Epidermal melanocyte (primary cell): ENCODE measurements around the gene ARR3.
A peak's percentile ranks its signal among the peaks of the same experiment; 100 is the strongest.
"Not testable (repeated sequence)": the region's sequence is repeated elsewhere in the genome, so short reads cannot be mapped to it uniquely, and the experiment has no call there.

Source experiments
- DNase-seq: peaks from one replicate; pipeline ENCODE4 v3.0.0; 2011; ENCODE audit warnings: low spot score; ENCODE audit not compliant: insufficient read length

The ARR3 gene

DNA sequence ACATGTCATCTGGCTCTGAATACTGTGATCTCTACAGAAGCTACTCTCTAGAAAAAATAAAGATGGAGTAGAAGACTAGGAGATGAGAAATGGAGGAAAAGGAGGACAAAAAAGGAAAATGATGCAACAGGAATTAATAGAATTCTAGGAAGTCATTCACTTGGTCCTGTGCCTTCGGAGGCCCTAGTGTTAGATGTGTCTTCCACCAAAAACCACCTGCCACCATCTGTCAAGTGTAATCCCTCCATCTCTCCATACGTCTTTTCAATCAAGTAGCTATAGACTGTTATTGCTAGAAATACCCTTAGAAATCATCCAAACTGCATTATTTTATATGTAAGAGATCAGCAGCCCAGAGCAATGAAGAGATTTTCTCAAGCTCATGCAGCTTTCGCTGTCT is 10.9 kb downstream of the ARR3 start:
- no peak for DNase-seq

DNA sequence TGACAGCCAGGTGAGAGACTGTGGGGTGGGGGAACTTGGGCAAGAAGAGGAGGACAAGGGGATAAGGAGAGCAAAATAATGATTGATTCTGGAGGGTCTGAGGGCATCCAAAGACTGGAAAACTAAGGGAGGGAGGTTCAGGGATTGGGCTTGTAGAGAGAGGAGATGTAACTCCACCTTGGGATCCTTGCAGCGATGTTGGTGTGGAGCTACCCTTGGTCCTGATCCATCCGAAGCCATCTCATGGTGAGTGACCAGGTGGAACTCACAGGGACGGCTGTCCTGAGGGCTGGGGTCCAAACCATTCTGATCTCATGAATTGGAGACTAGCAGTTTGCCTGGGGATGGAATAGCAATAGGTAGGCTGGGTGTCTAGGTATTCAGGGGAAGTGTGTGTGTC is 12.4 kb downstream of the ARR3 start:
- no peak for DNase-seq

DNA sequence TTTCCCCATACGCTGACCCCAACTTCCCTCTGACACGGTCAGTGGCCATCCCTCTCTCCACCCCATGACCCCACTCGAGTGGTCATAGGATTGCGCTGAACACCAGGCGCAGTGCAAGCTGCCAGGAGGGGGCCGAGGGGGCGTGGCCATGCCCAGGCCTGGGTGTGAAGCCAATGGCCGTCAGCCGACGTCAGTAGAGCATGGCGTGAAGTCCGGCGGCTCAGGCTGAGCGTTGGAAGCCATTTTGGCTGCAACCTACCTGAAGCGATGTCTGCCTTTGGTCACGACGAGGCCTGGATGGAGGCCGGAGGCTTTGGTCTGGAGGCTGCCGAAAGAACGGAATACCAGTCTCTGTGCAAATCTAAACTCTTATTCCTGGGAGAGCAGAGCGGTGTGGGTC is 13.8 kb downstream of the ARR3 start, which contains the start of gene RAB41:
Gene RAB41 (plus strand): TSS at position 222 of the 400 bp plus-strand sequence. CDS start 46 bp downstream, at position 268.
- DNase-seq = no peak

DNA sequence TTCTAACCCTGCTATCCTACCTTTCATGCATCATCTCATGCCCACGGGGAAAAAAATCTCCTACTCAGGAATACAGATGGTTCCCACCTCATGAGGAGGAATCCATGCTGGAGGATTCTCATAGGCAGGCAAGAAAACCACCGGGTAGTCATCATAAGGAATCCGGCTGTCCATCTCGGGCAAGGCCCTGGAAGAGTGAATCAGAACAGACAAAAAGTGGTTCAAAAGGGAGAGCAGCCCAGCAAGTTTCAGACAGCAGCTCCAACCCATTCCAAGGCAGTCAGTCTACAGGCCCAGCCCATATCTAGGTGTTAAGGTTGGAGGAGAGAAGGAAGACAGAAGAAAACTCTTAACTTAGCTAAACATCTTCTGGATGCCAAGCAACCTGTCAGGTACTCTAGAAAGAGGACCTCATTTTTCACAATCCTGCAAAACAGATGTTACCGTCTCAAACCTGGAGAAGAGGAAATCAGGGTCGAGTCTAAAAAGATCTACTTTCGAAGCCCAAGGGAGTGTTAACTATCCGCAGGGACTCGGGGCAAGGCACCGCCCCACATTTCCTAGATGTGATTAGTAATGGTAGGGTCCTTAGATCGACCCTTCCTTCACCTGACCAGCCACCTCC is 21.1 kb downstream of the ARR3 start:
- DNase-seq = no peak

DNA sequence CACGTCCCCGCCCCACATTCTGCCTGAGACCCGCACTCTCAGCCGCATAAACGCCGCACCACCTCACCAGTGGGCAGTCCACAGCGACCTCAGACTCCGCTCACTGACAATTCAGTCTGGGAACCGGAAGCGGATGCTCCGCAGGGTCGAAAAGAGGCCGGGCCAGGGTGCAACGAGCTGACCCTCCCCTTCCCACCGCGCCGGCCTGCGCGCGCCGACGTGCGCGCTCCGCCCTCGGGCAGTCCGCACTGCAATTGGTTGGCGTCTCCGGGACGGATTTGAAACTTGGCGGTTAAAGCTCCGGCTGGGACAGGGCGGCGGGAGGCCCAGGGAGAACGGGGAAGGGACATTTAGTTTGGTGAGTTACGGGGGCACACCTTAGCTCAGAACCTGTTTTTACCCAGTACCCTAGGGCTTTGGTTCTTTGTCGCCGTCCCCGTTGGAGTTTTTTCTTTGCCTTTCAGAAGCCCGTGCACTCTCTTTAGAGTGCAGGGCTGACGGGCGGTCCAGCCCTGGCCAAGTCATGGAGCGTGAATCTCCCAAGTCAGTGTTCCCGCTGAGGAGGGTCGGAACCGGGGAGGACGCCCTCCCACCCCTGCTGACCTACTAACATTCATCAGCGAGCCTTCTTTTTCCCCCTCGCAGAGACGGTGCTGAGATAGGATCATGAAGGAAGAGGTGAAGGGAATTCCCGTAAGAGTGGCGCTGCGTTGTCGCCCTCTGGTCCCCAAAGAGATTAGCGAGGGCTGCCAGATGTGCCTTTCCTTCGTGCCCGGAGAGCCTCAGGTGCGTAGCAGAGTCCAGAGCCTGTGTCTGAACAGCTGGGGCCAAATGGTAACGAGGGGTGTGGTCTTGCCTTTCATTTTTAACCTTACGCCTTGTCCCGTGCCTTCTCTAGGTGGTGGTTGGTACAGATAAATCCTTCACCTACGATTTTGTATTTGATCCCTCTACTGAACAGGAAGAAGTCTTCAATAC is 21.9 kb downstream of the ARR3 start, which contains the start of the genes KIF4A and PDZD11:
Gene KIF4A (plus strand): TSS at position 312 of the 978 bp plus-strand sequence. CDS start 355 bp downstream, at position 667.
Gene PDZD11 (minus strand): TSS at position 135 of the 978 bp plus-strand sequence. CDS start 586 bp downstream, outside the sequence.
- DNase-seq = peak; percentile 94

DNA sequence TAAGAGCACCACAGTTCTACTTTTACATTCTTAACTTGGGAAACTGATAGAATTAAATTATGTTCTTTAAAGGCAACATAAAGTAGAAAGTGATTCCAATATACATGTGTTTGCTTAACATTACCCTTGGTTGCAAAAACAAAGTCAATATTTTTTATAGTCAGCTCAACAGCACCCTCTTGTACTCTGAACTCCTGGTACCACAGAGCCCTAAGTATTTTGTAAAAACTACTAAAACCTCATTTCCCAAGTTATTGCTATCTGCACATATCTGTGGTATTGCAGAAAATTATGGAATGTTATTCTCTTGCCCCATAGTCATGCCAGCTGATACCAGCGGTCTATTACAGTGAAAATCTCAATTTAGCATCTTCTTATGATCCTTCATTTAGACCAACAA is 24.7 kb downstream of the ARR3 start:
- DNase-seq = no peak

DNA sequence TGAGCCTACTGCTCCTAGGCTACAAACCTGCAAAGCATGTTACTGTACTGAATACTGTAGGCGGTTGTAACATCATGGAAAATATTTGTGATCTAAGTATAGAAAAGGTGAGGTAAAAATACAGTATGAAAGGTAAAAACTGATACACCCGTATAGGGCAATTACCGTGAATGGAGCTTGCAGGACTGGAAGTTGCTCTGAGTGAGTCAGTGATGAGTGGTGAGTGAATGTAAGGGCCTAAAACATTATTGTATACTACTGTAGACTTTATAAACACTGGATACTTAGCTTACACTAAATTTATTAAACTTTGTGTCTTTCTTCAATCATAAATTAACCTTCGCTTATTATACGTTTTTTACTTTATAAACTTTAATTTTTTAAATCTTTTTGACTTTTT is 25.5 kb downstream of the ARR3 start:
- no peak for DNase-seq

DNA sequence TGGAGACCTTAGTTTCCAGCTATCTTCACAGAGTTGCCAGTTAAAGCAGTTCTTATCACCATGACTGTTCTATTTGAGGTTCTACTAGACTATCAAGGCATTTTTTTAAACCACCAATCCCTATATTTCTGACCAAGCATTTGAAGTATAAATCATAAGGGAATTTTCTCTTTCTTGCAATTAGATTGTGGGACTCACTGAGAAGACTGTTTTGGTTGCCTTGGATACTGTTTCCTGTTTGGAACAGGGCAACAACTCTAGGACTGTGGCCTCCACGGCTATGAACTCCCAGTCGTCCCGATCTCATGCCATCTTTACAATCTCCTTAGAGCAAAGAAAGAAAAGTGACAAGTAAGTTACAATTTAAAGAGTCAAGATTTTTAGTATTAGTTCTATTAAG is 33.6 kb downstream of the ARR3 start:
- DNase-seq = no peak

DNA sequence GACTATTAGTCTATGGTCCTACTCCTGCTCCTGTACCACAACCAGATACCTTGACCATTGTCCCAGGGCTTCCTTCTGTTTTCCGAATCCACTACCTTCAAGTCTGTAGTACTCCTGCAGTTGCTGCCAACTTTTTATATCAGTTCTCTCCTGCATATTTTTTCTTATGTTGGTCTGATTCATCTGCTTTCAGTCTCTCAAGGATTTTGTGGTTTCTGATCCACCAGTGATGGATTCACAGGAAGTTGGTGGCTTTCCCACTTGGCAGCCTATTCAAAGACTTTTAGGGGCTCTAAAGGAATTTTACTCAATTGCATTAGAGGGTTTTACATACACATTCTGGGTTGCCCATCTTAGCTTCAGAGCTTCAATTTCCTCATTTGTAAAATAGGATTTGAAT is 45.4 kb downstream of the ARR3 start:
- no peak for DNase-seq

DNA sequence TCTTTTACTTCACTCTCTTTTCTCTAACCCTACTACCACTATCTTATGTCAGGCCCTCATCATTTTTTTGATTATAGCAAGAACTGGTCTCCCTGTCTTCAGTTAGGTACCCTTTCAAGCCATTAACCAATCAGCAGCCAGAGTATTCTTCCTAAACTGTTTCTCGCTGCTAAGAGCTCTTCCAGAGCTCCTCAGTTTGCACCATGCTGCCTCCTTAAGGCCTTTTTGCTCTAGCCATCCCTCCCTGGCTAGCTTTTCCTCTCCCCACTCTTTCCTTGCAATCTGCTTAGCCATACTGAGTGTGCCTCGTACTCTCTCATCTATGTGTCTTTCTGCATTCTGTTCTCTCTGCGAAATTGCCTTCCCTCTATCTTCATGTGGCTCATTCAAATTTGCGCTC is 54.6 kb downstream of the ARR3 start:
- DNase-seq = no peak

DNA sequence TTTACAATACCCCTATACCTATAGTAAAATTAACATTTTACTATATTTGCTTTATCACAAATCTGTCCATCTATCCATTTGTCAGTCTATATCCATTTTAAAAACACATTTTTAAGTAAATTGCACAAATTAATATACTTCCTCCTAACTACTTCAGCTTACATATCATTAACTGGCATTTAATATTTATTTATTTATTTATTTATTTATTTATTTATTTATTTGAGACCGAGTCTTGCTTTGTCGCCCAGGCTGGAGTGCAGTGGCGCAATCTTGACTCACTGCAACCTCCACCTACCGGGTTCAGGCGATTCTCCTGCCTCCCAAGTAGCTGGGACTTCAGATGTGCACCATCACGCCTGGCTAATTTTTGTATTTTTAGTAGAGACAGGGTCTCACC is 55.5 kb downstream of the ARR3 start:
- not testable (repeated sequence) for DNase-seq

DNA sequence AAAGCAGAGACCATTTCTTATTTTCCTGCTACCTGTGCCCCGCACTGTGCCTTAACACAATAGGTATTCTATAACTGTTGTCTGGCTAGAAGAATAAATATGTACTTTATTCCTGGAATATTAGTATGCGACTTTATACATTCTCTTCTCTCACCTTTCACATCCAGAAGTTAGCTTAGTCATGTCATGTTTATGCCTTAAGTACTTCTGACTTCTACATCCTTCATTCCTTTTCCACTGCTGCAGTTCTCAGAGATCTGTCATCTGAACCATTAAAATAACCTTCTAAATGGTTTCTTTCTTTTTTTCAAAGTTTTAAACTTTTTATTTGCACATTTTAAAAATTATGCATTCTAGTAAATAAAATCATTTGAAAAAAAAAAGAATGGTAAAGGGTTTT is 56.2 kb downstream of the ARR3 start:
- DNase-seq = no peak

DNA sequence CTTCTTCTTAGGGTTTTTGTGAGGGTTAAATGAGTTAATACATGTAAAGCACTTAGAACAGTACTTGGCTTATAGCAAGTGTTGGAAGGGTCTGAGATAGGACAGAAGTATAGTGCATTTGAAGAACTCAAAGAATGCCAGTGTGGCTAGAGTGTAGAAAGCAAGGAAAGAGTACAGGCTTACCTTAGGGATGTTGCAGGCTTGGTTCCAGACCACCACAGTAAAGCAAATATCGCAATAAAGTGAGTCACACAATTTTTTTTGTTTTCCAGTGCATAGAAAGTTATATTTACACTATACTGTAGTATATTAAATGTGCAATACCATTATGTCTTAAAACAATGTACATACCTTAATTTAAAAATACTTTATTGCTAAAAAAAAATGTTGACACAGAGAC is 63.0 kb downstream of the ARR3 start:
- DNase-seq = no peak
